Endothelial cell of umbilical vein (primary cell): ENCODE data around the gene ANGPTL4. TPM values are rescaled to one million over a fixed set of nuclear protein-coding genes. Genes with fewer than 3 reads are reported as not detected.

ENCODE experiments used
- BruUV-seq: library from RNA; stranded (reverse); fragments of 400-500 nt; replicated peaks from 2 replicates; lab custom pipeline; 2021; lab: Mats Ljungman, UMichigan
- CTCF ChIA-PET: fragments of 300-600, 350-600 bp; sonication (Branson Sonifier 250); formaldehyde crosslinking; loops from one replicate; lab custom pipeline; 2021; ENCODE audit warnings: antibody characterized with exemption, inconsistent platforms; lab: Charles Lee
- POLR2A ChIA-PET: fragments of 300-600, 350-600 bp; sonication (Branson Sonifier 250); formaldehyde crosslinking; loops from one replicate; lab custom pipeline; 2021; ENCODE audit warnings: antibody characterized with exemption, inconsistent platforms; lab: Charles Lee
- DNase-seq: peaks from one replicate; pipeline ENCODE4 v3.0.0-alpha.2; 2011; ENCODE audit warnings: low read depth, low spot score
- FAIRE-seq: peaks from 2 replicates; lab custom pipeline; 2011; peaks lifted over from hg19 to GRCh38; lab: Jason Lieb, UNC
- H2AFZ ChIP-seq: 2 replicates; pipeline ENCODE4 v1.6.0; 2012; ENCODE audit warnings: low read depth, low read length, control low read depth, inconsistent platforms
- H3K27ac ChIP-seq: 2 replicates; pipeline ENCODE4 v1.5.1; 2011; ENCODE audit warnings: low read depth, mild to moderate bottlenecking, control low read depth, low read length, moderate library complexity; ENCODE audit not compliant: insufficient read depth
- H3K27me3 ChIP-seq, 2 experiments: 2 replicates each; pipeline versions ENCODE4 v1.6.0 to v1.6.1; 2011; ENCODE audit warnings: low read length in 2 of 2, mixed read lengths in 1 of 2; ENCODE audit not compliant: control insufficient read depth in 2 of 2, insufficient read depth in 2 of 2
- H3K36me3 ChIP-seq, 2 experiments: 2 replicates in 1 of 2; 3 replicates in 1 of 2; pipeline ENCODE4 v1.5.1; 2011; ENCODE audit warnings: low read length in 2 of 2, mild to moderate bottlenecking in 1 of 2, moderate library complexity in 1 of 2; ENCODE audit not compliant: control insufficient read depth in 2 of 2, insufficient read depth in 2 of 2; ENCODE audit errors: extremely low read depth in 1 of 2
- H3K4me1 ChIP-seq: 3 replicates; pipeline ENCODE4 v1.5.1; 2011; ENCODE audit warnings: mild to moderate bottlenecking, low read length; ENCODE audit not compliant: control insufficient read depth, insufficient read depth; ENCODE audit errors: extremely low read depth
- H3K4me2 ChIP-seq: 2 replicates; pipeline ENCODE4 v1.6.1; 2011; ENCODE audit warnings: low read length, control low read depth, mixed read lengths; ENCODE audit not compliant: insufficient read depth
- H3K4me3 ChIP-seq, 3 experiments: fragments of 200-600 bp in 1 of 3; sonication (generic), shearing (Covaris generic) in 1 of 3; replicated peaks in 1 of 3; 2 replicates each; pipeline ENCODE4 v1.5.1; 2011 to 2016; ENCODE audit warnings: control low read depth in 3 of 3, low read length in 3 of 3, mild to moderate bottlenecking in 2 of 3, inconsistent platforms in 1 of 3, low read depth in 1 of 3, moderate library complexity in 1 of 3; ENCODE audit not compliant: insufficient read depth in 1 of 3
- H3K79me2 ChIP-seq: 2 replicates; pipeline ENCODE4 v1.6.0; 2012; ENCODE audit warnings: low read length, inconsistent platforms; ENCODE audit not compliant: control insufficient read depth, insufficient read depth
- H3K9ac ChIP-seq: replicated peaks from 2 replicates; pipeline ENCODE3; 2011; ENCODE audit warnings: low read length, control low read depth; ENCODE audit not compliant: insufficient read depth; ENCODE audit errors: extremely low read depth
- H3K9me1 ChIP-seq: replicated peaks from 3 replicates; pipeline ENCODE4 v1.6.0; 2011; ENCODE audit warnings: mild to moderate bottlenecking, low read length; ENCODE audit not compliant: control insufficient read depth, insufficient read depth; ENCODE audit errors: extremely low read depth
- H3K9me3 ChIP-seq: replicated peaks from 2 replicates; pipeline ENCODE4 v1.5.1; 2012; ENCODE audit warnings: low read length, inconsistent platforms; ENCODE audit not compliant: control insufficient read depth, insufficient read depth
- H4K20me1 ChIP-seq: replicated peaks from 2 replicates; pipeline ENCODE3; 2011; ENCODE audit warnings: mild to moderate bottlenecking, low read length; ENCODE audit not compliant: control insufficient read depth, insufficient read depth; ENCODE audit errors: extremely low read depth
- CTCF ChIP-seq, 2 donors: IDR thresholded peaks; 1 replicate in 1 of 2; 2 replicates in 1 of 2; pipeline ENCODE4 v1.5.1; 2011; ENCODE audit warnings: low read length in 2 of 2, mild to moderate bottlenecking in 2 of 2, moderate library complexity in 2 of 2, control low read depth in 1 of 2, inconsistent platforms in 1 of 2, low read depth in 1 of 2; ENCODE audit not compliant: insufficient read depth in 1 of 2; ENCODE audit errors: extremely low read depth in 1 of 2
- EZH2 ChIP-seq: IDR thresholded peaks from 2 replicates; pipeline ENCODE4 v1.6.1; 2012; ENCODE audit warnings: borderline replicate concordance, low read depth, mild to moderate bottlenecking, moderate library complexity, low read length, inconsistent platforms; ENCODE audit not compliant: severe bottlenecking
- FOS ChIP-seq: IDR thresholded peaks from 2 replicates; pipeline ENCODE4 v1.6.1; 2011; ENCODE audit warnings: mild to moderate bottlenecking, low read length, moderate library complexity, borderline replicate concordance; ENCODE audit not compliant: insufficient read depth
- GATA2 ChIP-seq: IDR thresholded peaks from 2 replicates; pipeline ENCODE4 v1.7.0; 2011; ENCODE audit warnings: low read depth, mild to moderate bottlenecking, moderate library complexity, mixed read lengths, low read length; ENCODE audit not compliant: insufficient read length, insufficient read depth
- JUN ChIP-seq: IDR thresholded peaks from 2 replicates; pipeline ENCODE4 v1.6.1; 2011; ENCODE audit warnings: borderline replicate concordance, low read depth; ENCODE audit not compliant: insufficient read length, insufficient read depth
- MAX ChIP-seq: IDR thresholded peaks from 2 replicates; pipeline ENCODE4 v1.6.1; 2011; ENCODE audit not compliant: insufficient read depth, insufficient read length
- MYC ChIP-seq: IDR thresholded peaks from one replicate; pipeline ENCODE4 v1.6.1; 2011; ENCODE audit warnings: mild to moderate bottlenecking, low read depth, low read length
- POLR2A ChIP-seq: IDR thresholded peaks from 2 replicates; pipeline ENCODE4 v1.6.1; 2012; ENCODE audit warnings: low read depth, mild to moderate bottlenecking, control low read depth, low read length
- POLR2AphosphoS5 ChIP-seq: IDR thresholded peaks from 2 replicates; pipeline ENCODE4 v1.6.1; 2012; ENCODE audit warnings: low read depth, mild to moderate bottlenecking, control low read depth, low read length, moderate library complexity; ENCODE audit not compliant: insufficient read depth
- dilution Hi-C: fragments of 300-500 bp; cut with MboI; formaldehyde crosslinking; loops from one replicate; pipeline ENCODE4 v1.15.0; 2019; ENCODE audit warnings: low sequenced_read_pairs; ENCODE audit not compliant: extremely low pct_ligation_motif_present
- intact Hi-C: fragments of 100-400 bp; cut with micrococcal nuclease; formaldehyde crosslinking; loops from one replicate; pipeline ENCODE4 v1.10.0; 2022
- polyA plus RNA-seq, 4 experiments: library from polyadenylated mRNA; depleted of rRNA in 3 of 4; stranded (reverse) in 3 of 4; unstranded in 1 of 4; fragments of >200 nt; gene quantifications; 2 replicates each; pipeline versions ENCODE4 v1.2.1 to v1.2.3, GENCODE V29; 2011 to 2012; ENCODE audit warnings: missing spikeins in 1 of 4
- total RNA-seq: library from RNA; stranded (reverse); gene quantifications from 2 replicates; pipeline ENCODE4 v1.2.3, GENCODE V29; 2021

Gene ANGPTL4
- total and polyA plus RNA-seq, 2 donors (not counting 3 experiments of a cell fraction or from before 2014, with no cell fraction given): 3.9 to 14.1 TPM

GRCh38 chr19:8366121-8366581 is 2.2 kb downstream of the ANGPTL4 start:
- no peaks in the 10 kb centered on the region for H3K9me3 ChIP-seq
- no peaks in the 10 kb centered on the region for H3K79me2 ChIP-seq
- H3K27me3 ChIP-seq: no peaks in the 10 kb centered on the region
- ChIA-PET POLR2A (interaction anchor here (0.9 to 1.2 kb wide), 2 partner anchors 24 to 25 kb away, joined by 3 read pairs; no protein-coding TSS in a partner anchor), CTCF (interaction anchor here (0.6 to 3.5 kb wide), 2 partner anchors 12 to 18 kb away, joined by 3 to 36 read pairs; no protein-coding TSS in a partner anchor)
- no peak for DNase-seq
- dilution Hi-C loops: no loop called here
- H3K36me3 ChIP-seq: no peaks in the 10 kb centered on the region
- intact Hi-C loops: no loop called here
- H3K9me1 ChIP-seq: no peaks in the 10 kb centered on the region
- H3K4me2 ChIP-seq: no peak overlapping the region
- no peak for FAIRE-seq
- BruUV-seq: no TSS peak
- H3K4me3 ChIP-seq: no peak overlapping the region
- H3K9ac ChIP-seq: no peak overlapping the region
- TF ChIP-seq EZH2 (no peak), POLR2A (no peak), GATA2 (no peak), JUN (no peak), MAX (no peak), MYC (no peak), FOS (no peak), CTCF (IDR thresholded peaks at IDR 0.05; ENCODE audit: extremely low read depth in 1 of 2, insufficient read depth in 1 of 2, low read depth in 1 of 2, low read length in 2 of 2) (no peak), POLR2AphosphoS5 (no peak)
- peaks cover 34% of the 10 kb centered on the region for H3K4me1 ChIP-seq
- no peak overlapping the region for H2AFZ ChIP-seq
- no peak overlapping the region for H3K27ac ChIP-seq
- H4K20me1 ChIP-seq: no peaks in the 10 kb centered on the region
